ENCODE results near the gene ZNF740.

GRCh38 chr12:53231671-53231920, 51.1 kb downstream of the ZNF740 start:
- TF ChIP-seq EZH2phosphoT487 (IDR thresholded peaks at IDR 0.05; ENCODE audit: insufficient read depth, low read depth) (no peak), EZH2 (IDR thresholded peaks at IDR 0.05; ENCODE audit: insufficient read depth, poor library complexity, severe bottlenecking) (no peak)

Measured in GM23248 (cell line).